Calu3 (cell line): ENCODE measurements around the gene AP3B2. TPM values are rescaled to one million over a fixed set of nuclear protein-coding genes. Genes with fewer than 3 reads are reported as not detected.

ENCODE experiments used
- BruUV-seq: library from RNA; stranded (reverse); fragments of 400-500 nt; replicated peaks from 2 replicates; lab custom pipeline; 2021; lab: Mats Ljungman, UMichigan
- CTCF ChIA-PET: fragments of 300-600 bp; sonication (Branson Sonifier 250); formaldehyde crosslinking; loops from one replicate; lab custom pipeline; 2022; ENCODE audit warnings: antibody characterized with exemption; lab: Charles Lee
- DNase-seq: peaks from one replicate; pipeline ENCODE4 v3.0.0; 2022
- H3K27ac Mint-ChIP-seq: one replicate; pipeline ENCODE4 v1.8.0; 2022; ENCODE audit warnings: mixed read lengths; ENCODE audit not compliant: unreplicated experiment
- H3K27me3 Mint-ChIP-seq: one replicate; pipeline ENCODE4 v1.8.0; 2022; ENCODE audit warnings: mixed read lengths; ENCODE audit not compliant: unreplicated experiment
- H3K36me3 Mint-ChIP-seq: one replicate; pipeline ENCODE4 v1.8.0; 2022; ENCODE audit warnings: mild to moderate bottlenecking, moderate library complexity, mixed read lengths; ENCODE audit not compliant: insufficient read depth, unreplicated experiment
- H3K4me1 Mint-ChIP-seq: one replicate; pipeline ENCODE4 v1.8.0; 2022; ENCODE audit warnings: mild to moderate bottlenecking, low read depth, mixed read lengths; ENCODE audit not compliant: unreplicated experiment
- H3K4me3 Mint-ChIP-seq: one replicate; pipeline ENCODE4 v1.8.0; 2022; ENCODE audit warnings: mild to moderate bottlenecking, low read depth, moderate library complexity, mixed read lengths; ENCODE audit not compliant: unreplicated experiment
- H3K9me3 Mint-ChIP-seq: one replicate; pipeline ENCODE4 v1.8.0; 2022; ENCODE audit warnings: low read depth, mixed read lengths; ENCODE audit not compliant: unreplicated experiment
- intact Hi-C: fragments of 100-400 bp; cut with micrococcal nuclease; formaldehyde crosslinking; loops from one replicate; pipeline ENCODE4 v1.10.0; 2022; ENCODE audit not compliant: unreplicated experiment
- total RNA-seq: library from RNA; stranded (reverse); gene quantifications from 2 replicates; pipeline ENCODE4 v1.2.3, GENCODE V29; 2022
- TF ChIP-seq, protein P1 (sequence below): fragments of 200-600 bp; IDR thresholded peaks from one replicate; pipeline ENCODE4 v1.8.0; 2022; ENCODE audit warnings: antibody characterized with exemption; ENCODE audit not compliant: unreplicated experiment

Gene AP3B2
- total RNA-seq, 1 experiment from 2014 or later = 24.7 TPM

DNA sequence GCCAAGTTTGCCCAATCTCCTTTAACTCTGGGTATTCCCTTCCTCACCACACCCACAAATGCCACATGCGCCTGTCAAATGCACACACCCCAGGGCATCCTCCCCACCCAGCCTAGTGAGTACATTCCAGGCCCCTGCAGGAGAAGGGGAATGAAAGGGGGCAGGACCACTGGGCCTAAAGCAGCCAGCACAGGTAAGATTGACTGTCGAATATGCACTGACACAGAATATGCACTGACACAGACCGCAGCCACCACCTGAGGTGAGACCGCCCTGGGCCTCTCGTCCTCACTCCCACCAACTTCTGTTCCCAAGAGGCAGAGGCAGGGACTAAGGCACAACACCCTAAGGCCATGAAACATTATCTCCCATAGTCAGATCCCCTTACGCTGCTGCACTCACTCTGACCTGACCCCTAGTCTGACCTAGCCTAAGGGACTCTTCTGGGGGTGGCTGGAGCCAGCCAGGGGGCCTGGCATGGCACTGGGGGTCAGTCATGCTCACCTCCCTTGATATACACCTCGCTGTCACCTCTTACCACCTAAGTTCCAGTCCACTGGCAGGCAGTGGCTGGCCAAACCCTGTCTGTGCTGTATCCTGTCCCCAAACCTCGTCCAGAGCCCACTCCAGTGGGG is 10.8 kb downstream of the AP3B2 start:
- CTCF ChIA-PET = no interaction called here
- H3K27me3 Mint-ChIP-seq = no peaks in the 10 kb centered on the region
- no peak overlapping the region for H3K4me3 Mint-ChIP-seq
- no peaks in the 10 kb centered on the region for H3K9me3 Mint-ChIP-seq
- no peak overlapping the region for H3K27ac Mint-ChIP-seq
- intact Hi-C loops = no loop called here
- no peak for DNase-seq
- no peaks in the 10 kb centered on the region for H3K4me1 Mint-ChIP-seq
- no TSS peak for BruUV-seq
- no peaks in the 10 kb centered on the region for H3K36me3 Mint-ChIP-seq
- TF ChIP-seq, protein P1, sequence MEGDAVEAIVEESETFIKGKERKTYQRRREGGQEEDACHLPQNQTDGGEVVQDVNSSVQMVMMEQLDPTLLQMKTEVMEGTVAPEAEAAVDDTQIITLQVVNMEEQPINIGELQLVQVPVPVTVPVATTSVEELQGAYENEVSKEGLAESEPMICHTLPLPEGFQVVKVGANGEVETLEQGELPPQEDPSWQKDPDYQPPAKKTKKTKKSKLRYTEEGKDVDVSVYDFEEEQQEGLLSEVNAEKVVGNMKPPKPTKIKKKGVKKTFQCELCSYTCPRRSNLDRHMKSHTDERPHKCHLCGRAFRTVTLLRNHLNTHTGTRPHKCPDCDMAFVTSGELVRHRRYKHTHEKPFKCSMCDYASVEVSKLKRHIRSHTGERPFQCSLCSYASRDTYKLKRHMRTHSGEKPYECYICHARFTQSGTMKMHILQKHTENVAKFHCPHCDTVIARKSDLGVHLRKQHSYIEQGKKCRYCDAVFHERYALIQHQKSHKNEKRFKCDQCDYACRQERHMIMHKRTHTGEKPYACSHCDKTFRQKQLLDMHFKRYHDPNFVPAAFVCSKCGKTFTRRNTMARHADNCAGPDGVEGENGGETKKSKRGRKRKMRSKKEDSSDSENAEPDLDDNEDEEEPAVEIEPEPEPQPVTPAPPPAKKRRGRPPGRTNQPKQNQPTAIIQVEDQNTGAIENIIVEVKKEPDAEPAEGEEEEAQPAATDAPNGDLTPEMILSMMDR = no peak

DNA sequence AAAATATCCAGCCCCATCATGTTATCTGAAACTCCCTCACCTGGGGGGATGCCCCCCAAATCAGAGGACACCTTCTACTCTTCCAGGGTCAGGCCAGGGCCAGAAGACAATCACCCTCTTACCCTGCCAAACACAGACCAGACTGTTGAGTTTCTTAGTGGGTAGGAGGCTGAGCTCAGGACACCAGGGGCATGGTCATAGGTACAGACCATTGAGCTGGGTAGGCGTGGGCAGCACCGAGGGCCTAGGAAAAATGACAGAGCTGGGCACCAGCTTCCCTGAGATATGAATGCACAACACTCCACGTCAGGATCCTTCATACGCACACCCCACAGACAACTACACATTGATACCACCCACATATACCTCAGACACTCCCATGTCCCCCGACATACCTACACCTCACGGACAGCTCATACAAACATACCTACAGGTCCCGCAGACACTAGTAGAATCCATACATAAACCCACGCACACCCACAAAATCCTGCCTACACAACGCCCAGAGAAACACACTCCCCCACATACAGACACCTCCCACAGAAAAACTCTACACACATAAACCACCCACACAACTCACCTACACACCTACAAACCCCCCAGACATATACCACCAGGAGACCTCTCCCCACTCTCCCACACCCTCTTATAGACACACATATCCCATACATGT is 11.8 kb downstream of the AP3B2 start:
- no peaks in the 10 kb centered on the region for H3K36me3 Mint-ChIP-seq
- no peak for DNase-seq
- no TSS peak for BruUV-seq
- H3K4me1 Mint-ChIP-seq = no peaks in the 10 kb centered on the region
- CTCF ChIA-PET = no interaction called here
- no peak overlapping the region for H3K27ac Mint-ChIP-seq
- intact Hi-C loops = no loop called here
- no peaks in the 10 kb centered on the region for H3K9me3 Mint-ChIP-seq
- H3K4me3 Mint-ChIP-seq = no peak overlapping the region
- no peaks in the 10 kb centered on the region for H3K27me3 Mint-ChIP-seq
- TF ChIP-seq, protein P1 = no peak

GRCh38 chr15:82692171-82692570 is 17.5 kb downstream of the AP3B2 start:
- intact Hi-C loops = no loop called here
- Mint-ChIP-seq H3K36me3 (no peaks in the 10 kb centered on the region), H3K4me1 (no peaks in the 10 kb centered on the region), H3K4me3 (no peak overlapping the region), H3K27ac (no peak overlapping the region), H3K27me3 (no peaks in the 10 kb centered on the region), H3K9me3 (no peaks in the 10 kb centered on the region)
- DNase-seq = no peak
- no TSS peak for BruUV-seq
- CTCF ChIA-PET = no interaction called here
- TF ChIP-seq, protein P1 = no peak

DNA sequence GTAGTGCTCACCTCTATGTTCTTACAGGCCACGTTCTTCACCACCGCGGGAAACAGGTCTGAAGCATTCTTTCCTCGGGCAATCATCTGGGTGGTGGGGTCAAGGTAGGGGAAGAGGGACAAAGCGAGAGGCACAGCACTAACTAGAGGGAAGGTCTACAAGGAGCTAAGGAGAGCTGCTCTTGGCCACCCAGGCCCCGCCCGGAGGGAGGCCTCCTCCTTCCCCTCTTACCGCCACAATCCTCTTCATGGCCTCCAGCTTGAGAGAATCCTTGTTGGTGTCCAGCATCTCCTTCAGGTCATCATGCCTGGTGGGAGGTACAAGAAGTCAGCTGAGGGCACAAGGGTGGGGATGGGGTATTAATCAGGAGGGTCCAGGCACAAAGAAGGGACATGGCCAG is 20.5 kb downstream of the AP3B2 start:
- BruUV-seq = no TSS peak

More for the DNA sequence above, 20.5 kb downstream of the AP3B2 start:
- intact Hi-C loops = no loop called here
- Mint-ChIP-seq H3K36me3 (no peaks in the 10 kb centered on the region), H3K4me3 (no peak overlapping the region), H3K4me1 (no peaks in the 10 kb centered on the region), H3K9me3 (no peaks in the 10 kb centered on the region), H3K27me3 (no peaks in the 10 kb centered on the region), H3K27ac (no peak overlapping the region)
- TF ChIP-seq, protein P1 = no peak
- CTCF ChIA-PET = no interaction called here
- DNase-seq = no peak
